Gastroesophageal sphincter (tissue), 4 donors: ENCODE results near the gene IL16. TPM values are rescaled to one million over a fixed set of nuclear protein-coding genes. Genes with fewer than 3 reads are reported as not detected.

Experiments
- ATAC-seq: fragments of 150-250 bp; one replicate; pipeline ENCODE4 v1.9.1; 2016; ENCODE audit warnings: mild to moderate bottlenecking, moderate library complexity
- H3K27ac ChIP-seq, 4 donors: fragments of 200-600 bp; sonication (generic) in 3 of 4; 1 replicate in 3 of 4; 2 replicates in 1 of 4; pipeline ENCODE4 v1.5.1; 2016 to 2019
- H3K27me3 ChIP-seq: fragments of 200-600 bp; sonication (generic); one replicate; pipeline ENCODE4 v1.5.1; 2019
- H3K36me3 ChIP-seq, 2 donors: fragments of 200-600 bp; sonication (generic); one replicate each; pipeline ENCODE4 v1.5.1; 2019; ENCODE audit warnings: control low read depth in 1 of 2
- H3K4me1 ChIP-seq, 3 donors: fragments of 200-600 bp; sonication (generic); 1 replicate in 2 of 3; 2 replicates in 1 of 3; pipeline ENCODE4 v1.5.1; 2016 to 2019; ENCODE audit warnings: control low read depth in 2 of 3
- H3K4me3 ChIP-seq, 2 donors: fragments of 200-600 bp; sonication (generic); one replicate each; pipeline ENCODE4 v1.5.1; 2019; ENCODE audit warnings: mild to moderate bottlenecking in 1 of 2, moderate library complexity in 1 of 2
- H3K9me3 ChIP-seq, 3 donors: fragments of 200-600 bp; sonication (generic); one replicate each; pipeline ENCODE4 v1.5.1; 2017 to 2019; ENCODE audit warnings: control low read depth in 2 of 3
- CTCF ChIP-seq, 4 experiments: fragments of 200-600 bp in 2 of 4; fragments of 450-650 bp in 2 of 4; sonication (generic) in 1 of 4; IDR thresholded peaks; one replicate each; pipeline ENCODE4 v1.5.1; 2017 to 2019; ENCODE audit warnings: antibody characterized with exemption in 4 of 4, mild to moderate bottlenecking in 2 of 4, moderate library complexity in 2 of 4
- EP300 ChIP-seq: sonication (generic); formaldehyde crosslinking; IDR thresholded peaks from one replicate; pipeline ENCODE4 v1.6.1; 2017; ENCODE audit warnings: antibody characterized with exemption, mild to moderate bottlenecking
- POLR2A ChIP-seq, 2 donors: fragments of 450-650 bp; IDR thresholded peaks; one replicate each; pipeline ENCODE4 v1.6.1; 2017; ENCODE audit warnings: antibody characterized with exemption in 2 of 2, mild to moderate bottlenecking in 2 of 2, moderate library complexity in 1 of 2
- POLR2AphosphoS5 ChIP-seq: sonication (generic); formaldehyde crosslinking; IDR thresholded peaks from one replicate; pipeline ENCODE4 v1.6.1; 2017; ENCODE audit warnings: antibody characterized with exemption
- WGBS, 2 donors: methylation state at CpG; one replicate each; pipeline ENCODE4 v1.1.5; 2018; ENCODE audit warnings: low coverage in 1 of 2; 5-methylcytosine and 5-hydroxymethylcytosine counted together
- total RNA-seq, 4 donors: library from RNA; depleted of rRNA; stranded (reverse); fragments of >200 nt; gene quantifications; one replicate each; pipeline ENCODE4 v1.1.0, GENCODE V29; 2016

Gene IL16
- total RNA-seq, 4 donors from 2014 or later: 15.0 to 35.2 (median 23.6) TPM

- H3K36me3 ChIP-seq: peaks cover 0 to 21% of the 10 kb centered on the region in 2 donors
- no peak overlapping the region for H3K4me3 ChIP-seq
- H3K27me3 ChIP-seq: no peaks in the 10 kb centered on the region
- no peak for TF ChIP-seq CTCF (IDR thresholded peaks at IDR 0.05)
- no peak for TF ChIP-seq POLR2A (IDR thresholded peaks at IDR 0.05)
- TF ChIP-seq POLR2AphosphoS5: no peak
- TF ChIP-seq EP300: no peak
- ATAC-seq: no peak
- WGBS, 2 donors: 84 to 100% methylated on average over 3 to 4 of the region's 4 CpGs
- peaks cover 0 to 13% (median 0%) of the 10 kb centered on the region in 3 donors for H3K4me1 ChIP-seq
- no peak overlapping the region for H3K27ac ChIP-seq
- H3K9me3 ChIP-seq: no peaks in the 10 kb centered on the region
These were observed 93.2 kb downstream of the IL16 start for GRCh38 chr15:81289910-81290309.

GRCh38 chr15:81291916-81292522, 95.3 kb downstream of the IL16 start:
- Histone ChIP-seq H3K27ac (no peak overlapping the region), H3K4me3 (no peak overlapping the region), H3K36me3 (peaks cover 0 to 21% of the 10 kb centered on the region in 2 donors), H3K4me1 (peaks cover 0 to 27% (median 3%) of the 10 kb centered on the region in 3 donors), H3K9me3 (no peaks in the 10 kb centered on the region), H3K27me3 (no peaks in the 10 kb centered on the region)
- TF ChIP-seq POLR2A (IDR thresholded peaks at IDR 0.05) (no peak), CTCF (IDR thresholded peaks at IDR 0.05) (no peak), EP300 (no peak), POLR2AphosphoS5 (no peak)
- no peak for ATAC-seq
- 100% methylated on average over 2 of the region's 5 CpGs; no CpG with 5 or more reads in 1 of the 2 donors for WGBS, 2 donors

DNA sequence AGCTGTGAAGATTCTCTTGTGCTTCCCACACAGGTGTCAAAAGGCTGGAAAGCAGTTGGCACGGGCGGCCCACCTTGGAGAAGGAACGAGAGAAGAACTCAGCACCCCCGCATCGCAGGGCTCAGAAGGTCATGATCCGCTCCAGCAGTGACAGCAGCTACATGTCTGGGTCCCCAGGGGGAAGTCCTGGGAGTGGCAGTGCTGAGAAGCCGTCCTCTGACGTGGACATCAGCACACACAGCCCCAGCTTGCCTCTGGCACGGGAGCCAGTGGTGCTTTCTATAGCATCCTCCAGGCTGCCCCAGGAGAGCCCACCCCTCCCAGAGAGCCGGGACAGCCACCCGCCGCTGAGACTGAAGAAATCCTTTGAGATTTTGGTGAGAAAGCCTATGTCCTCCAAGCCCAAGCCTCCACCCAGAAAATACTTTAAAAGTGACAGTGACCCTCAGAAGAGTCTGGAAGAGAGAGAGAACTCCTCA, 95.9 kb downstream of the IL16 start:
- Histone ChIP-seq H3K9me3 (no peaks in the 10 kb centered on the region), H3K4me1 (peaks cover 0 to 27% (median 3%) of the 10 kb centered on the region in 3 donors), H3K27ac (no peak overlapping the region), H3K4me3 (no peak overlapping the region), H3K27me3 (no peaks in the 10 kb centered on the region), H3K36me3 (peaks cover 0 to 21% of the 10 kb centered on the region in 2 donors)
- ATAC-seq: no peak
- no peak for TF ChIP-seq POLR2A (IDR thresholded peaks at IDR 0.05)
- no peak for TF ChIP-seq POLR2AphosphoS5
- TF ChIP-seq CTCF (IDR thresholded peaks at IDR 0.05): no peak
- no peak for TF ChIP-seq EP300
- WGBS, 2 donors: no CpG with 5 or more reads among the region's 12 CpGs

GRCh38 chr15:81293728-81294515, 97.2 kb downstream of the IL16 start:
- TF ChIP-seq POLR2AphosphoS5: no peak
- TF ChIP-seq EP300: no peak
- no peak for TF ChIP-seq CTCF (IDR thresholded peaks at IDR 0.05)
- TF ChIP-seq POLR2A (IDR thresholded peaks at IDR 0.05): no peak
- no peaks in the 10 kb centered on the region for H3K27me3 ChIP-seq
- no peak for ATAC-seq
- H3K4me3 ChIP-seq: no peak overlapping the region
- no peaks in the 10 kb centered on the region for H3K9me3 ChIP-seq
- peak overlapping the region in 2 of 4 donors; percentile 17 to 29 for H3K27ac ChIP-seq
- 39 to 55% methylated on average over 3 to 6 of the region's 9 CpGs for WGBS, 2 donors
- H3K36me3 ChIP-seq: peaks cover 0 to 29% of the 10 kb centered on the region in 2 donors
- H3K4me1 ChIP-seq: peaks cover 0 to 27% (median 3%) of the 10 kb centered on the region in 3 donors
